HG02870 (cell line): ENCODE measurements around the gene AFAP1L2.
"Not testable (repeated sequence)": the region's sequence is repeated elsewhere in the genome, so short reads cannot be mapped to it uniquely, and the experiment has no call there.

Experiments
- ATAC-seq: cut with Tn5 transposase; IDR thresholded peaks from one replicate; pipeline ENCODE4 v1.9.1; 2021; ENCODE audit warnings: mild to moderate bottlenecking, moderate library complexity; ENCODE audit not compliant: unreplicated experiment

The AFAP1L2 gene

GRCh38 chr10:114342976-114343375 is 61.3 kb downstream of the AFAP1L2 start:
- no peak for ATAC-seq

GRCh38 chr10:114340816-114341215 is 63.5 kb downstream of the AFAP1L2 start:
- ATAC-seq: no peak

DNA sequence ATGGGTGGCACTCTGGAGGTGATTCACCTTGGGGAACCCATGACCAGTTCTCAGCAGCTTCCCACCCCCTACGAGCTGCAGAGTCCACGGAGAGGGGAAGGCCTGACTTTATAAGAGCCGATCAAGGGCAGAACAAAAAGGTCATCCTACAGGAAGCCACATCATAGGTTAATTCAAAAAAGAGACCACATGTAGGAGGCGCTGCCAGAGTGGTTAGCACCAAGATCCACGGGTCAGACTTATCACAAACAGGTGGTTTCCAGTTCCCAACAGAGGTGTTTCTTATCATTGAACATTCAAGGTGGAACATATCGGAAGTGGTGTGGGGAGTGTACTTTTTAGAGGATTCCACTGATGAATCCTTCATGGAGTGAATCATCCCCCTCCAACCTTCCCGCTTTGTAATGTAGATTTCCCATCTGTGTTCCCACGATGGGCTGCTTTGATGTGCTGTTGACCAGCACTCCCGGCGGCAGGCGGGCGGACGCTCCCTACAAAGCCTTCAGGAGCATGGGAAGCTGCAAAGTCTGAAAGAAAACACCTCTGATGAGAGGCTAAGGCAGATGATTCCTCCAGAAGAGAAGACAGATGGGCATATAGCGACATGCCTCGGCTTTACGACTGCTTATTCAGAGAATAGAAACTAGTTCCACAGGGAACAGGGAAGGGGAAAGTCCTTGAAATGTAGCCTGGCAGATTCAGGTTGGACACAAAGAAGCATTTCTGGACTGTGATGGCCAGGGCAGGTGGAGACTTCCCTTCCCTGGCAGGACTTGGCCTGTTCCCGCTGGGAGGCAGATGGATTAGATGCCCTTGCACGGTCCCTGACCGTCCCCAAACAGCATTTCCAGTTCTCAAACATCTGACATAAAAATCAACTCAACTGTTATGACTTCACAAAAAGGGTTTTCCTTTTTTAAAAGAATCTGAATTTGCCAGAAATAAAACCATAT is 66.5 kb downstream of the AFAP1L2 start:
- peak; percentile 64 for ATAC-seq

DNA sequence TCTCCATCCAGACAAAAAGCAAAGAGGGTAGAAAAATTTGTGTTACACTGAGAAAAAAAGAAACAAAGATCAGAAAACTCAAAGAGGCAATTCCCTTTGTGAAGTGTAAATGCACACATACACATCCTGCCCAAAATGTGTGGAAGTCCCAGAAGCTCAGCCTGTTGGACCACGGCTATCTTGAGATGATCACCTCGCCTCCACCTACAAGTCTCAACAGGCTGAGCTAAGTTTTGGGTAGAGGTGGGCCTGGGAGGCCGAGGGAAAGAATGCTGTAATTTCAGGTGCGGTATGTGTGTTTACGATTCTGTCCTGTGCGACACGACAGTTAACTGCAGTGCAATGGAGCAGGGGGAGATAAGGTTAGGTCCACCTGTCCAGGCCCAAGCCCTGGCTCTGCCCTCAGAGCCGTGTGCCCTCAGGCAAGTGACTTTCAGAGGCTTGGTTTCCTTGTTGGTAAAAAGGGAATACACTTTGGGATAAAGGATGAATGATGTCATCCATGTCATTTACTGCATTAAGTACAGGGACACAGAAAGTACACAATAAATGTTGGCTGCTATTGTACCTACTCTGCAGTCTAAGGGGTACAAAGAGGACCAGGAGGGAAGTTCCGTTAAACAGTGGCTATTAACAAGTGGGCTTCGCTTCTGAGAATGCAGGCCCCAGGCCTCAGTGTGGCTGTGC is 67.3 kb downstream of the AFAP1L2 start:
- ATAC-seq: no peak

GRCh38 chr10:114335614-114336013 is 68.7 kb downstream of the AFAP1L2 start:
- ATAC-seq: no peak

DNA sequence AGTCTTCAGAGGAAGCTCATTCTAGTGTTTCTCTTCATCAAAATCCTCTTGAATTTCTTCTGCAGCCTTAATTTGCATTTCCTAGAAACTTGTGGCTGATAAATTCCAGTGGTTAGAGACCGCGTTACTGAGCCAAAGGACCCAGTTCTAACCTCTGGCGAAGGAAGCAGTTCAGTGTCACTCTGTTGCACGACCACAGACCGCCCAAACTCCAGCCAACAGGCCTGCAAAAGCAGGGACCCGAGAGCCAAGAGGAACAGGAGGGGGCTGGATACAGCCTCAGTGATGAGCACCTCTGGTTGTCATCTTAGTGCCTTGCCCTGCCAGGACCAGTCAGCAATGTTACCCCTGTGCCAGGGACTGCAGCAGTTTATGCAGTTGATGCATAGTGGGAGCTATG is 70.0 kb downstream of the AFAP1L2 start:
- ATAC-seq: no peak

DNA sequence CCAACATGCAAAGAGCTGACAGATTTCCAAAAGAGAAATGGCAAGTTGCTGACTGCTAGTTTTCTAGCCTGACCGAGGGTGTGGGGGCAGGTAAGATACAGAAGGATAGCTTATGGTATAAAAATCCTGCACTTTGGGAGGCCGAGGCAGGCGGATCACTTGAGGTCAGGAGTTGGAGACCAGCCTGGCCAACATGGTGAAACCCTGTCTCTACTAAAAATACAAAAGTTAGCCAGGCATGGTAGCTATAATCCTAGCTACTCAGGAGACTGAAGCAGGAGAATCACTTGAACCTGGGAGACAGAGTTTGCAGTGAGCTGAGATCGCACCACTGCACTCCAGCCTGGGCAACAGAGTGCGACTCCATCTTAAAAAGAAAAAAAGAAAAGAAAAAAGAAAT is 70.9 kb downstream of the AFAP1L2 start:
- ATAC-seq: not testable (repeated sequence)

DNA sequence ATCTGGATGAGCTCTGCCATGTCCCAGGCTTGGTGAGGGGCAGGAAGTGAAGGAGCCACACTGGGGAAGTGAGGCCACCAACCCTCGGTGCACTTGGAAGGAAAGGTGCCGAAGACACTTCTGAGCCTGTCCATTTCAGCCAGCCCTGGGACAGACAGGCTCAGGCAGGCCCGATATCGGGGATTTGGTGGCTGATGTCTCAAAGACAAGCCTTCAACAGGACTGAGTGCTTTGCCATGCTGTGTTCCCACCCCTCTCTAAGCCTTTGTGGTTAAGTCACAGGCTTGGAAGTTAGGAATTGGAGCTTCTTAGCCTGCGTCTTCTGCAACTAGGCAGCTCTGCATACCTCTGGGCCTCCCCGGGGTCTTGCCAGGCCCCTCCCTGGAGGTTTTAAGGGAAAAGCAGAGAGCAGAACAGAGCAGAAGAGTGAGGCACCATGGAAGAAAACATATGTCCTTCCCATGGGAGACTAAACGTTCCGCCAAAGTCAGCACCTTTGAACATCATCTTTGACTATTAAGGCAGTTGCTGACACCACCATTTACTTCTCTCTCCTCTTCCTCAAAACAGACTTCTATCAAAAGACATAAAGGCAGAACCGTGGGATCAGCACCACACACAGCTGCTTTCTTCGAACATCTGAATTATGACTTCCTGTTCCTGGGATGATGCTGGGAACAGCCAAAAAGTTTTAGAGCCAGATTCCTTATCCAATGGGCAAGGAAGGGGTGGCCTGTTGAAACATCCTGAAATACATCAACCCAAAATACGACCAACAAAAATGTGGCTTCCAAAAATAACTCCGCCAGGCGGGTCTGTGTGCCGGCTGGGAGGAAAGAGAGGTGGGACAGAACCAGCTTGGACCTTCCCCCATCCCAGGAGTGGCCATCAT is 71.8 kb downstream of the AFAP1L2 start:
- ATAC-seq: no peak

- no peak for ATAC-seq
Measured at GRCh38 chr10:114329634-114330365, 74.5 kb downstream of the AFAP1L2 start.

DNA sequence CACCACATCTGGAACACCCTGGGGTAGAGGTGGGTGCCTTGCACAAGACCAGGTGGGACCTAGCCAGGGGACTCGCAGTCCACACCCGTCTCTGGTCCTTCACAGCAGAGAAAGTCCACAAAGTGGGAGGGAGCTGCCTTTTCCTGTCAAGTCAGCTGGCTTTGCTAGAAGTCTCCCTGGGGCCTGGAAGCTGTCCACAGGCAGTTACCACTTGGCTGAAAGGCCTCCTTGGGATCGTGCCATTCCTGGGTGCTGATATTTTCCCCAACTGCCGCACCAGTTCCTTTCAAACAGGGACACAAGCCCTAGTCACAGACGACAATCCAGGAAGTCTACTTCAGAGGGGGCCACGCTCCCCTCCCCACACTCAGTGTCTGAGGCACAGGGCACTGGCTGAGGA is 75.4 kb downstream of the AFAP1L2 start:
- ATAC-seq: no peak

DNA sequence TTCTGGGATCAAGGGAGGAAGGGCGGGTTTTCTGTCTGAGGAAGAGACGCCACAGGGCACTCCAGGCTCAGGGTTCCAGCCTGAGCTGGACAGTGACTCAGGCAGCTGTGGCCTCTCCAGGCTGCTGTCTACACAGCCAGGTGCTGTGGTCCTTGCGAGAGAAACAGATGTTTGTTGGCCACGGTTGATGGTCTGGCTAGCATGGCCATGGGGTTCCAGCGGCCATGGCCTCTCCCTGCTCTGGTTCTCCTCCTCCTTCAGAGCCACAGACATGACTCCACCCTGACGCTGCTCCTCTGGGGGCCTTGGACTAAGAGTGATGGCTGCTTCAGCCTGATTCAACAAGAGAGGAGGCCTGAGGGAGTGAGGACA is 75.9 kb downstream of the AFAP1L2 start:
- no peak for ATAC-seq

DNA sequence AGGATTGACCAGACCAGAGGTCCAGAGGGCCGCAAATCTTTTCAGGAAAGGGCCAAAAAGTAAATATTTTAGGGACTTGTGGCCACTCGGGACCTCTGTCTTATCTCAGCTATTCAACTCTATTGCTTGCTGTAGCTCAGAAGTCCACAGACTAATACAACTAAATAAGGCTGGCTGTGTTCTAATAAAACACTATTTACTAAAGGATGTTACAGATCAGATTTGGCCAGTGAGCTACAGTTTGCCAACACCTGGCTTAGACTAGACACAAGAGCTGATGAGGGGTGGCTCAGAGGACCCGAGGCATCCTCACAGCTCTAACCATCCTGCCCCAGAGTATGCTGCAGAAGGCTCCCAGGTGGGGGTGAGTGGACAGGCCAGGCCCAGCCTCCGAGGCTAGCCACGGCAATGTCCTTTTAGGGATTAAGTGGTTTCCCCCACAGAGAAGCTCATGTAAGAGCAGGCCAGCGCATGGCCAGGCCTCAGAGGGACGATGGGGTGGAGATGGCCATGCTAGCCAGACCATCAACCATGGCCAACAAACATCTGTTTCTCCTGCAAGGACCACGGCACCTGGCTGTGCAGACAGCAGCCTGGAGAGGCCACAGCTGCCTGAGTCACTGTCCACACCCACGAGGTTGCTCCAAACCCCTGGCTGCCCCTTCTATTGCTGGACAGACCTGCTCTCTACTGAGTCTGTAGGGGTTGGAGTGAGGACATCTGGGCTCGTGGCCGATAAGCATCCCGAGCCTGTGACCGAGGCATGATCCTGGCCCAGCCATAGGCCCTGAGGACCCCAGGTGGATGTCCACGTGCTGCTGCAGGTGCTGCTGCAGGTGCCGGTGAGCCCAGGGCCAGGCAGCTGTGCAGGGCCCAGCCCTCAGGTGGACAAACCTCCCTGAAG is 76.5 kb downstream of the AFAP1L2 start:
- no peak for ATAC-seq

- no peak for ATAC-seq
Measured at GRCh38 chr10:114326795-114327194, 77.5 kb downstream of the AFAP1L2 start.

DNA sequence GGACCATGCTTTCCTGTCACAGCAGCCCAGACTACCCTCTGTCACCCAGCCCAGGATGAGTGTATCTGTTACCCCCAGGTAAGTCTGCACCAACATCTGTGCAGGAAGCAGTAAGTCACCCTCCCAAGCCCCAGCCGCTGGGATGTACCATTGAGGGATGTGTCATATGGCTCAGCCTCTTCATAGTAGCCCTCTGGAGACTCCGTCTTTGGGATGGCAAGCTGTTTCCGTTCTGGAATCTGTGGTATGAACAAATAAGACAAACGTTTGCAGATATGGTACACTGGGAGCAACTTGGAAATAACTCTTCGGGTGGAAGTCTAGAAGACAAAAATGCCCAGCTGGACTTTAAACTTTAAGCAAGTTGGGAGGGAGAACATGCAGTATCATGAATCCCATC is 81.3 kb downstream of the AFAP1L2 start:
- ATAC-seq: no peak

- ATAC-seq: no peak
Measured at GRCh38 chr10:114322344-114322743, 82.0 kb downstream of the AFAP1L2 start.

- ATAC-seq: no peak
Measured at GRCh38 chr10:114320249-114321116, 83.8 kb downstream of the AFAP1L2 start.

GRCh38 chr10:114319406-114320248 is 84.7 kb downstream of the AFAP1L2 start:
- ATAC-seq: no peak

DNA sequence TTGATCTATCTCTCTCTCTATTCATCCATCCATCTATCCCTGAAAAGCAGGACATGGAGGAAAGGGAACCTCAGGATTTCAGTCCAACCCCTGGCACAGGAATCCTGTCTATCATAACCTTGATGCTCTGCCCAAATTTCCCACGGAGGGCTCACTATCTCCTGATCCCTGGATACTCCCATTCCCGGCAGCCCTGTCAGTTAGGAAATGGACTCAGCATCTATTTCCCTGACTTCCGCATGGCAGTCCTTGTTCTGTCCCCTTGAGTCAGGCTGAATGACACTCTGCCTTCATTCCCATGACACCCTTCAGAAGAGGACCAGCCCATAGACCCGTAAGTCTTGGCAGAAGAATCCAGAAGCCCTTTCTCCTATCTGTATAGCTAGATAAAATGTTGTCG is 87.6 kb downstream of the AFAP1L2 start:
- ATAC-seq: no peak
